ENCODE results near the gene GTF2I. TPM values are rescaled to one million over a fixed set of nuclear protein-coding genes. Genes with fewer than 3 reads are reported as not detected.
"Not testable (repeated sequence)": the region's sequence is repeated elsewhere in the genome, so short reads cannot be mapped to it uniquely, and the experiment has no call there.

Gene GTF2I
- total RNA-seq, result 100 to 1,000 TPM; 103 to 219 TPM

- Mint-ChIP-seq H3K36me3 (no peaks in the 10 kb centered on the region), H3K4me1 (ENCODE audit: low read depth in 2 of 2) (peaks cover 35% of the 10 kb centered on the region in 2 donors), H3K27ac (peak within 1 kb of the TSS; percentile 83 to 95), H3K4me3 (peak within 1 kb of the TSS; percentile 91), H3K9me3 (no peaks in the 10 kb centered on the region), H3K27me3 (no peaks in the 10 kb centered on the region)
- peak; percentile 69 for DNase-seq (ENCODE audit: low spot score)
- peak; percentile 36 to 52 for ATAC-seq
These were observed at the start of gene GTF2I for GRCh38 chr7:74657692-74658177. Gene GTF2I, plus strand, starts transcription at chr7:74657718. Its CDS starts 31,411 bp downstream, at chr7:74689129.

DNA sequence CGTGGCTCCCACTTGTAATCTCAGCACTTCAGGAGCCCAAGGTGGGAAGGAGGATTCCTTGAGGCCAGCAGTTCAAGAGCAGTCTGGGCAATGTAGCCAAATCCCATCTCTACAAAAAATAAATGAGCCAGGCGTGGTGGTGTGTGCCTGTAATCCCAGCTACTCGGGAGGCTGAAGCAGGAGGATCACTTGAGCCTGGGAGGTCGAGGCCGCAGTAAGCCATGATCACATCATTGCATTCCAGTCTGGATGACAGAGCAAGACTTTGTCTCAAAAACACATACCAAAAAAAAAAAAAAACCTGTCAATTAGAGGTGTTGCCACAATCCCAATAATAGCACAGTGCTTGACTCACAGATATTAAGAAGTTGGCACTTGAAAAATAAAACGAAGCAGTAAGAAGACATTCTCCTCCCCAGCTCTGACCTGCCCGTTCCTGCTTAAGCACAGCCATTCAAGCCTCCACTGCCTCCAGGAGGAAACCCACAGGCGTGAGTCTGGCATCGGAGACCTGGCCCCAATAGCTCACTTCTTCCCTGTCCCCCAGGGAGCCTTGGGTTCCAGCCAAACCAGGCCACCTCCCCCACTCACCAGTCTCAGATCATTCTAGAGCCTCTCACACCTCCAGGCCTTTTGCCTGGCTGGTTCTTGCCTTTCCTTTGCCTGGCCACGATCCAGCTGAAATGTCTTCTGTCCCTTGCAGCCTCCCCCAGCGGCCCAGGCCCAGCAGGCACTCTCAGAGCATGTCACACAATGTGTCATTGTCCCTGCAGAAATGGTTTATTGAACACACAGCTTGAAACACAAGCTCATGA is 45.3 kb upstream of the GTF2I start:
- H3K27ac Mint-ChIP-seq, result no peak overlapping the region
- peaks cover 0 to 3% of the 10 kb centered on the region in 2 donors for H3K4me1 Mint-ChIP-seq (ENCODE audit: low read depth in 2 of 2)
- no peak overlapping the region for H3K4me3 Mint-ChIP-seq
- peaks cover 0 to 7% of the 10 kb centered on the region in 2 donors for H3K27me3 Mint-ChIP-seq
- no peak for ATAC-seq
- no peak for DNase-seq (ENCODE audit: low spot score)
- no peaks in the 10 kb centered on the region for H3K9me3 Mint-ChIP-seq
- no peaks in the 10 kb centered on the region for H3K36me3 Mint-ChIP-seq

GRCh38 chr7:74615933-74616780 is 41.4 kb upstream of the GTF2I start:
- DNase-seq (ENCODE audit: low spot score) (no peak), ATAC-seq (no peak)
- Mint-ChIP-seq H3K9me3 (no peaks in the 10 kb centered on the region), H3K27ac (no peak overlapping the region), H3K27me3 (no peaks in the 10 kb centered on the region), H3K4me1 (ENCODE audit: low read depth in 2 of 2) (peaks cover 0 to 6% of the 10 kb centered on the region in 2 donors), H3K36me3 (no peaks in the 10 kb centered on the region), H3K4me3 (no peak overlapping the region)

DNA sequence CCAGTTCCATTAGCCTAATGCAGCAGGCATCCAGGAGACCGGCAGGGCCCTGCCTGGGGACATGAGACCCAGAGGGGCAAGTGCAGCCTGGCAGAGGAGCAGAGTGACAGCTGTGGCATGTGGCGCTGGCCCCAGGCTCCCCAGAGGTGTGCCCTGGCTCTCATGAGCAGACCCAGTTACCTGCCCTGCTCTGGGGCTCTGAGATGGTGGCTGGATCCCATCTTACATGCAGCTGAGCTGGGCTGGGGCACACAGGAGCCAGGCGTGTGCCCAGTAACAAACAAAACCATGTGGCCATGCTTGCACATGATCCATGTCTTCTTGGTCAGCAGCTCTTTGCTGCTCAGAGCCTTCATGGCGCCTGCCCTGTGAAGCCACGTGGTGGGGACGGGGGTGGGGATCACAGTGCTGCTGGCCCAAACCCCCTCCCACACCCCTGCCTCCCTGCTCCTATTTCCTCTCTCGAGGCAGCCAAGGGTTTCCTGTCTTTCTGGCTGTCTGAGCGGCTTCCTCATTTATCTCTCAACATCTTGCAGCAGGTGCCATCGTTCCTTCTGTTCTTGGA is 40.3 kb upstream of the GTF2I start:
- no peaks in the 10 kb centered on the region for H3K9me3 Mint-ChIP-seq
- DNase-seq (ENCODE audit: low spot score), result no peak
- H3K27me3 Mint-ChIP-seq, result no peaks in the 10 kb centered on the region
- H3K4me1 Mint-ChIP-seq (ENCODE audit: low read depth in 2 of 2), result peaks cover 0 to 6% of the 10 kb centered on the region in 2 donors
- no peak for ATAC-seq
- H3K27ac Mint-ChIP-seq, result no peak overlapping the region
- H3K36me3 Mint-ChIP-seq, result no peaks in the 10 kb centered on the region
- no peak overlapping the region for H3K4me3 Mint-ChIP-seq

DNA sequence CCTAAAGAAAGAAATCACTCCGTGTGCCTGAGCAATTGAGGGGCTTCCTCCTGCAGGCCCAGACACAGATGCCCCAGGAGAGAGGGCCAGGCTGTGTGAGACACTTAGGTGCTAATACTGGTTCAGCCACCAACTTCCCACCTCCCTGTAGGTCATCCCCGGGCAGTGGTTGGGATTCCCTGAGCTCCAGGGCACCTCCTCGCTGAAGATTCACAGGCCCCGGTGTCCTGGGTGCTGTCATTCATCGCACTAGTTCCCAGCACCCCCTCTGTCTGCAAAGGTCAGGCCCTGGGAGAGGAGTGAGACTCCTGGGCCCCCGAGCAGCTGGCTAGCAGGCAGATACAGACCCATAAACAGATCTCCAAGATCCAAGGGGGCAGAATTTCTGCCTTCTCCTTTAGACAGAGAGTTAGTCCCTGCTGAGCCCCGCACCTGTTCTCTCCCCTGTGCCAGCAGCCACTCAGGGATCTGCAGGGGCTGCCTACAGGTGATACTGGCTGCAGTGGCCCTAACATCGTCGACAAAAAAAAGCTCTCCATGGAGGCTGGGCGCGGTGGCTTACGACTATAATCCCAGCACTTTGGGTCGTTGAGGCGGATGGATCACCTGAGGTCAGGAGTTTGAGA is 38.2 kb upstream of the GTF2I start:
- H3K27me3 Mint-ChIP-seq, result no peaks in the 10 kb centered on the region
- DNase-seq (ENCODE audit: low spot score), result no peak
- ATAC-seq, result no peak
- no peaks in the 10 kb centered on the region for H3K36me3 Mint-ChIP-seq
- no peak overlapping the region for H3K4me3 Mint-ChIP-seq
- H3K4me1 Mint-ChIP-seq (ENCODE audit: low read depth in 2 of 2), result peaks cover 0 to 6% of the 10 kb centered on the region in 2 donors
- H3K27ac Mint-ChIP-seq, result no peak overlapping the region
- H3K9me3 Mint-ChIP-seq, result no peaks in the 10 kb centered on the region

GRCh38 chr7:74622228-74622749 is 35.2 kb upstream of the GTF2I start:
- no peak overlapping the region for H3K4me3 Mint-ChIP-seq
- ATAC-seq (no peak), DNase-seq (ENCODE audit: low spot score) (no peak)
- H3K9me3 Mint-ChIP-seq, result no peaks in the 10 kb centered on the region
- no peaks in the 10 kb centered on the region for H3K27me3 Mint-ChIP-seq
- peaks cover 0 to 3% of the 10 kb centered on the region in 2 donors for H3K4me1 Mint-ChIP-seq (ENCODE audit: low read depth in 2 of 2)
- H3K27ac Mint-ChIP-seq, result no peak overlapping the region
- H3K36me3 Mint-ChIP-seq, result no peaks in the 10 kb centered on the region

- no peak for ATAC-seq
- H3K4me1 Mint-ChIP-seq (ENCODE audit: low read depth in 2 of 2), result no peaks in the 10 kb centered on the region
- no peaks in the 10 kb centered on the region for H3K9me3 Mint-ChIP-seq
- H3K27ac Mint-ChIP-seq, result no peak overlapping the region
- H3K27me3 Mint-ChIP-seq, result no peaks in the 10 kb centered on the region
- no peaks in the 10 kb centered on the region for H3K36me3 Mint-ChIP-seq
- DNase-seq (ENCODE audit: low spot score), result no peak
- H3K4me3 Mint-ChIP-seq, result no peak overlapping the region
These were observed 34.4 kb upstream of the GTF2I start for GRCh38 chr7:74623135-74623534.

DNA sequence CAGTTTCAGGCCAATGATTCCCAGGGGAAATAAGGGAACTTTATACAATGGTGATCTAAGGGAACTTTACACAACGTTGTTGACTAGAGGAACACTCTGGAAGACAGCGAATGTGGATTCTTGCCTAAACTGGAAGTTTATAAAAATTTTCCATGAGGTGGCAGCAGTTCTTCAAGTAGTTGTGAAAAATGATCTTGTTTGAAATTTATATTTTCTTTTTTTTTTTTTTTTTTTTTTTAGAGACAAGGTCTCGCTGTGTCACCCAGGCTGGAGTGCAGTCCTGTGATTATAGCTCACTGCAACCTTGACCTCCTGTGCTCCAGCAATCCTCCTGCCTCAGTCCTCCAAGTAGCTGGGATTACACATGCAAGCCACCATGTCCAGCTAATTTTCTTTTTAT is 32.1 kb upstream of the GTF2I start:
- ATAC-seq (no peak), DNase-seq (ENCODE audit: low spot score) (no peak)
- H3K27ac Mint-ChIP-seq, result no peak overlapping the region
- H3K9me3 Mint-ChIP-seq, result no peaks in the 10 kb centered on the region
- no peaks in the 10 kb centered on the region for H3K36me3 Mint-ChIP-seq
- H3K27me3 Mint-ChIP-seq, result no peaks in the 10 kb centered on the region
- H3K4me1 Mint-ChIP-seq (ENCODE audit: low read depth in 2 of 2), result no peaks in the 10 kb centered on the region
- H3K4me3 Mint-ChIP-seq, result no peak overlapping the region

- Mint-ChIP-seq H3K9me3 (no peaks in the 10 kb centered on the region), H3K36me3 (no peaks in the 10 kb centered on the region), H3K27ac (no peak overlapping the region), H3K4me3 (no peak overlapping the region), H3K4me1 (ENCODE audit: low read depth in 2 of 2) (no peaks in the 10 kb centered on the region), H3K27me3 (no peaks in the 10 kb centered on the region)
- ATAC-seq (no peak), DNase-seq (ENCODE audit: low spot score) (no peak)
These were observed 29.7 kb upstream of the GTF2I start for GRCh38 chr7:74627661-74628411.

DNA sequence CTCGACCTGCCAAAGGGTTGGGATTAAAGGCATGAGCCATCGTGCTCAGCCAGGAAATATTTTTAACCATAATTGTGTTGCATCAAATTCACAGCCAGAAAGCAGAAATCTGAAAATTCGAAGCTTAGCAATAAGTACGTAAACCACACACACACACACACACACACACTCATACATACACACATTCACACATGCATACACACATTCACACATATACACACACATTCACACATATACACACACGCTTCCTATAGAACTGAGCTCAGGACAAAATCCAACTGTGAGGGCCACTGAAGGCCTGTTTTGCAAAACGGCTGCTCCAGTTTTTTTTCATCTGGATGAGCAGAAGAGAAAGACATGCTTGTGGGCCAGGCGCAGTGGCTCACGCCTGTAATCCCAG is 25.0 kb upstream of the GTF2I start:
- Mint-ChIP-seq H3K27ac (no peak overlapping the region), H3K4me1 (ENCODE audit: low read depth in 2 of 2) (no peaks in the 10 kb centered on the region), H3K36me3 (no peaks in the 10 kb centered on the region), H3K4me3 (no peak overlapping the region), H3K9me3 (no peaks in the 10 kb centered on the region), H3K27me3 (no peaks in the 10 kb centered on the region)
- ATAC-seq, result no peak
- no peak for DNase-seq (ENCODE audit: low spot score)

DNA sequence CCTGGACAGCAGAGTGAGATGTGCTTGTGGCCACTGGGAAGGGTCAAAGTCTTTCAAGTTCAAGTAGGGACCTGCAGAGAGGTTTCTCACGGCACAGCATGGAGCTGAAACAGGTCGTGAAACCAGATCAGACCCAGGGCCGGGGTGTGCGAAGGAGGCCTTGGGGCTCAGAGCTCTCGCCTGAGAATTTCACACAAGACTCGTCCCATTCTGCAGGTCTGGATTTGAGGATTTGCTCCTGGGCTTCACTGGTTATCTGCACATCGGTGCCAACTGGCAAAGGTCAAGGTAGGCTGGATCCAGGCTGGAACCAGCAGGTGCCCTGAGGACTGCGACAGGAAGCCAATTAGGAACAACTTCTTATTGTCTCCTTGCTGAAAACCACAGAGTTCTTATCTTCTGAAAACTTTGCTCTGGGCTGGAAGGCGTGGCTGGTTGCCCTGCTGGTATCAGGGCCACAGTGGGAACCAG is 24.0 kb upstream of the GTF2I start:
- no peak overlapping the region for H3K27ac Mint-ChIP-seq

GRCh38 chr7:74637745-74638144 is 19.8 kb upstream of the GTF2I start:
- Mint-ChIP-seq H3K27ac (no peak overlapping the region), H3K36me3 (no peaks in the 10 kb centered on the region), H3K4me3 (no peak overlapping the region), H3K27me3 (no peaks in the 10 kb centered on the region), H3K9me3 (no peaks in the 10 kb centered on the region), H3K4me1 (ENCODE audit: low read depth in 2 of 2) (no peaks in the 10 kb centered on the region)
- DNase-seq (ENCODE audit: low spot score), result no peak
- ATAC-seq, result no peak

More for the DNA sequence above, 24.0 kb upstream of the GTF2I start:
- Mint-ChIP-seq H3K4me1 (ENCODE audit: low read depth in 2 of 2) (no peaks in the 10 kb centered on the region), H3K4me3 (no peak overlapping the region), H3K36me3 (no peaks in the 10 kb centered on the region), H3K27me3 (no peaks in the 10 kb centered on the region), H3K9me3 (no peaks in the 10 kb centered on the region)
- DNase-seq (ENCODE audit: low spot score) (no peak), ATAC-seq (no peak)

DNA sequence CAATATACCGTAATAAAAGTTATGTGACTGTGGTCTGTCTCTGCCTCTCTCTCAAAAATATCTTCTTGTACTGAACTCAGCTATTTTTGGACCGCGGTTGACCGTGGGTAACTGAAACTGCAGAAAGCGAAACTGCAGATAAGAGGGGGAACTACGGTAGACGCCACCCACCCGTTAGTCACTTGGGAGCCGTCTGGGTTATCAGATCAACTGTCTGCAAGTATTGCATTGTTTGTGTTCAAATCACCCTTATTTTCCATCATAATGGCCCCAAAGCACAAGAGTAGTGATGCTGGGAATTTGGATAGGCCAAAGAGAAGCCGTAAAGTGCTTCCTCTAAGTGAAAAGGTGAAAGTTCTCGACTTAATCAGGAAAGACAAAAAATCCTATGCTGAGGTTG is 7.5 kb upstream of the GTF2I start:
- peak overlapping the region; percentile 82 to 92 for H3K27ac Mint-ChIP-seq
- DNase-seq (ENCODE audit: low spot score) (peak; percentile 81), ATAC-seq (peak; percentile 94)
- H3K4me1 Mint-ChIP-seq (ENCODE audit: low read depth in 2 of 2), result peaks cover 17 to 19% of the 10 kb centered on the region in 2 donors
- H3K9me3 Mint-ChIP-seq, H3K27me3 Mint-ChIP-seq, H3K36me3 Mint-ChIP-seq: not testable (repeated sequence)
- H3K4me3 Mint-ChIP-seq, result peak overlapping the region; percentile 97

All from natural killer cell treated with Interleukin-12 subunit alpha and Interleukin-12 subunit beta and Interleukin-15 and Interleukin-18, amount 100 ng/mL, for 72 hours (primary cell).